Coronary artery (tissue), 2 donors: ENCODE results near the gene CYP27A1.
A peak's percentile ranks its signal among the peaks of the same experiment; 100 is the strongest.

Experiments
- DNase-seq: peaks from one replicate; pipeline ENCODE4 v3.0.0-alpha.2; 2017; ENCODE audit warnings: low spot score
- H3K27ac ChIP-seq, 2 donors: fragments of 200-600 bp; sonication (generic); one replicate each; pipeline ENCODE4 v1.5.1; 2016 to 2019
- H3K4me3 ChIP-seq: fragments of 200-600 bp; sonication (generic); 2 replicates; pipeline ENCODE4 v1.5.1; 2016; ENCODE audit warnings: mild to moderate bottlenecking, moderate library complexity
- CTCF ChIP-seq: fragments of 200-600 bp; sonication (generic); IDR thresholded peaks from one replicate; pipeline ENCODE4 v1.5.1; 2019; ENCODE audit warnings: antibody characterized with exemption

CYP27A1 gene

DNA sequence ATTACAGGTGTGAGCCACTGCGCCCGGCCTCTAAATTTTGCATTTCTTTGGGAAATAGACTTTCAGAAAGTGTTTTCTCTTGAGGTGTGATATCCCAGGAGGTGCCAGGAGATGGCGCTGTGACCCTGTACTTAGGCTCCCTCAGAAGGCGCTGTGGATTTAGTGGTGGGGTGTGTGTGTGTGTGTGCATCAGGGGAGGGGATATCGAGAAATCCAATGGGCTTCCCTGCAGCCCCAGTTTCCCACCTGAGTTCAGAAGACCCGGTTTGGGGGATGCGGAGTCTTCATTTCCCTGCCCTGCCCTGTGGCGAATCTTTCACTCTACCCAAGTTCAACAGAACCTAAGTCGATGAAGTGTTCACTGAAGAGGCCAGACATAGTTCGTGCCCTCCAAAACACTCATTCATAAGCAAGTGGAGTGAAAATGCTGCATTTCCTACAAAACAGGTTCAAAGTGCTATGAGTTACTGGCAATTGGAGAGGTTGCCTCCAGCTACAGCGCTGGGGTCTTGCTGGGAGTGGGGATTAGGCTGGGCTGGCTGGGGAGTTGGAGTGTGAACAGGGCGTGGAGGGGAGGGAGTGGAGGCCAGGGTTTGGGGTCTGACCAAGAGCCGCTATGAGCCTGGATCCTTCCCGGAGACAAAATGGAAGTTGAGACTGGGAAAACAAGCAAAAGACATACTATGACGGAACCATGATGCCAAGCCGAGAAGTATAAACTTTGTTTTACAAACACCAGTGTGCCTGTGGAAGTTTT, 71.1 kb downstream of the CYP27A1 start:
- Histone ChIP-seq H3K27ac (no peak overlapping the region), H3K4me3 (no peak overlapping the region)
- peak; percentile 54 for TF ChIP-seq CTCF
- no peak for DNase-seq

DNA sequence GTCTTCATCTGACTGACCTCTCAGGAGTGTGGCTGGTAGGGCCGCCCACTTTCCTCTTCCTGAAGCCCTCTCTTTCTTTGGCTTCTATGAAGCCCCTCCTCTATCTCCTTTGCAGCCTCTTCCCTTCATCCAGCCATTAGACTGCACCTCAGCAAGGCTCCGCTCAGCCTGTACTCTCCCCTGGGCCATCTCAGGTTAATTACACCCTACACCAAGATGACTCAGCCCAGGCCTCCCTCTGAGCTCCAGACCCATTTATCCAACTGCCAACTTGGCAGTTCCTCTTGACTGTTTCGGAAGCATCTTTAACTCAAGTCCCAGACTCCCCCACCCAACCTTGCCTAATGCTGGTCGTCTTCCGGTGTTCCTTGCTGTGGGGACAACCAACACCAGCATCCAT, 71.8 kb downstream of the CYP27A1 start:
- no peak for TF ChIP-seq CTCF
- Histone ChIP-seq H3K4me3 (no peak overlapping the region), H3K27ac (no peak overlapping the region)
- no peak for DNase-seq

- no peak overlapping the region for H3K4me3 ChIP-seq
- no peak for TF ChIP-seq CTCF
- DNase-seq: no peak
- H3K27ac ChIP-seq: no peak overlapping the region
Observed at GRCh38 chr2:218854860-218855259, 72.9 kb downstream of the CYP27A1 start.

- no peak for DNase-seq
- TF ChIP-seq CTCF: no peak
Observed at GRCh38 chr2:218855305-218856166, 73.6 kb downstream of the CYP27A1 start.

GRCh38 chr2:218856167-218856895, 74.4 kb downstream of the CYP27A1 start:
- no peak for DNase-seq
- TF ChIP-seq CTCF: no peak
- Histone ChIP-seq H3K4me3 (no peak overlapping the region), H3K27ac (no peak overlapping the region)

More at GRCh38 chr2:218855305-218856166, 73.6 kb downstream of the CYP27A1 start:
- H3K27ac ChIP-seq: no peak overlapping the region
- no peak overlapping the region for H3K4me3 ChIP-seq

GRCh38 chr2:218856896-218857243, 74.9 kb downstream of the CYP27A1 start:
- no peak overlapping the region for H3K4me3 ChIP-seq
- no peak overlapping the region for H3K27ac ChIP-seq
- TF ChIP-seq CTCF: no peak
- DNase-seq: no peak
